Measurements from ENCODE around the gene NT5DC4.

Gene NT5DC4

GRCh38 chr2:112720785-112721184, at the start of gene NT5DC4:
Gene NT5DC4 (plus strand): TSS chr2:112721020. CDS start chr2:112721080, 60 bp downstream.
- no peak for DNase-seq

- no peak for DNase-seq
These were observed 49.0 kb upstream of the NT5DC4 start for GRCh38 chr2:112671801-112672200.

- DNase-seq: no peak
These were observed 47.8 kb upstream of the NT5DC4 start for GRCh38 chr2:112673008-112673407.

GRCh38 chr2:112674229-112674628, 46.6 kb upstream of the NT5DC4 start:
- no peak for DNase-seq

- DNase-seq: peak; percentile 31
These were observed 41.3 kb upstream of the NT5DC4 start for GRCh38 chr2:112679484-112679883.

GRCh38 chr2:112680666-112681101, 40.1 kb upstream of the NT5DC4 start:
- DNase-seq: no peak

GRCh38 chr2:112682101-112682500, 38.7 kb upstream of the NT5DC4 start:
- DNase-seq: no peak

- no peak for DNase-seq
These were observed 37.0 kb upstream of the NT5DC4 start for GRCh38 chr2:112683550-112684414.

GRCh38 chr2:112684415-112684775, 36.4 kb upstream of the NT5DC4 start:
- no peak for DNase-seq

- no peak for DNase-seq
These were observed 35.4 kb upstream of the NT5DC4 start for GRCh38 chr2:112685271-112685884.

GRCh38 chr2:112686348-112687217, 34.2 kb upstream of the NT5DC4 start:
- no peak for DNase-seq

- no peak for DNase-seq
These were observed 33.3 kb upstream of the NT5DC4 start for GRCh38 chr2:112687522-112687921.

GRCh38 chr2:112688086-112688880, 32.5 kb upstream of the NT5DC4 start:
- no peak for DNase-seq

GRCh38 chr2:112690853-112691401, 29.9 kb upstream of the NT5DC4 start:
- peak; percentile 52 for DNase-seq

- no peak for DNase-seq
These were observed 28.9 kb upstream of the NT5DC4 start for GRCh38 chr2:112691881-112692281.

- DNase-seq: no peak
These were observed 28.3 kb upstream of the NT5DC4 start for GRCh38 chr2:112692495-112692911.

GRCh38 chr2:112692918-112693317, 27.9 kb upstream of the NT5DC4 start:
- no peak for DNase-seq

GRCh38 chr2:112693596-112693995, 27.2 kb upstream of the NT5DC4 start:
- no peak for DNase-seq

- DNase-seq: no peak
These were observed 26.6 kb upstream of the NT5DC4 start for GRCh38 chr2:112694182-112694581.

GRCh38 chr2:112698834-112699515, 21.8 kb upstream of the NT5DC4 start:
- no peak for DNase-seq

- DNase-seq: no peak
These were observed 20.7 kb upstream of the NT5DC4 start for GRCh38 chr2:112699984-112700667.

Data from midbrain (tissue), 1 donor.